K562 (cell line): ENCODE results near the gene TMEM184A. TPM values are rescaled to one million over a fixed set of nuclear protein-coding genes. Genes with fewer than 3 reads are reported as not detected.

Experiments used
- ATAC-seq: fragments of 200-7000 bp; cut with Tn5 transposase; 3 replicates; pipeline ENCODE4 v1.9.1; 2020; ENCODE audit warnings: moderate library complexity
- BruUV-seq: library from RNA; stranded (reverse); fragments of 400-500 nt; replicated peaks from 2 replicates; lab custom pipeline; 2021; lab: Mats Ljungman, UMichigan
- CTCF ChIA-PET: fragments of 300-600 bp; formaldehyde crosslinking; extraction: SDS; loops from one replicate; lab custom pipeline; 2021; ENCODE audit warnings: low intra/inter-chr PET ratio; lab: Yijun Ruan, JAX
- POLR2A ChIA-PET: fragments of 300-600, 350-650 bp; sonication (Branson Sonifier 250); formaldehyde crosslinking; extraction: SDS; loops from one replicate; lab custom pipeline; 2021; ENCODE audit warnings: antibody characterized with exemption, inconsistent platforms; lab: Yijun Ruan, JAX
- DNase-seq, 4 experiments: peaks; one replicate each; pipeline versions ENCODE4 v3.0.0 to v3.0.0-alpha.2; 2011 to 2018; ENCODE audit warnings: low spot score in 3 of 4, mixed read lengths in 3 of 4; ENCODE audit errors: extremely low read depth in 1 of 4
- FAIRE-seq: peaks from 2 replicates; lab custom pipeline; 2011; peaks lifted over from hg19 to GRCh38; lab: Jason Lieb, UNC
- H2AFZ ChIP-seq: 2 replicates; pipeline ENCODE4 v1.6.0; 2011; ENCODE audit warnings: low read depth, low read length, control low read depth, inconsistent platforms
- H3K27ac ChIP-seq: fragments of 200-600 bp; 3 replicates; pipeline ENCODE4 v1.8.0; 2011; ENCODE audit warnings: low read depth, mild to moderate bottlenecking, control low read depth, inconsistent platforms, low read length, moderate library complexity, mixed read lengths; ENCODE audit errors: extremely low read depth
- H3K27me3 ChIP-seq, 2 experiments: fragments of 300-600 bp in 1 of 2; 2 replicates in 1 of 2; 3 replicates in 1 of 2; pipeline versions ENCODE4 v1.6.0 to v1.8.0; 2011; ENCODE audit warnings: inconsistent platforms in 2 of 2, low read length in 2 of 2, mild to moderate bottlenecking in 1 of 2, mixed read lengths in 1 of 2, moderate library complexity in 1 of 2; ENCODE audit not compliant: control insufficient read depth in 2 of 2, insufficient read depth in 2 of 2
- H3K36me3 ChIP-seq: fragments of 300-600 bp; 3 replicates; pipeline ENCODE4 v1.8.0; 2011; ENCODE audit warnings: mild to moderate bottlenecking, low read length, inconsistent platforms; ENCODE audit not compliant: control insufficient read depth, insufficient read depth
- H3K4me1 ChIP-seq, 2 experiments: fragments of 200-600 bp in 1 of 2; replicated peaks in 1 of 2; 2 replicates in 1 of 2; 3 replicates in 1 of 2; pipeline versions ENCODE4 v1.5.1 to v1.8.0; 2011; ENCODE audit warnings: inconsistent platforms in 2 of 2, low read length in 2 of 2, mild to moderate bottlenecking in 1 of 2, mixed read lengths in 1 of 2, moderate library complexity in 1 of 2; ENCODE audit not compliant: control insufficient read depth in 2 of 2, insufficient read depth in 2 of 2
- H3K4me2 ChIP-seq: 2 replicates; pipeline ENCODE4 v1.6.1; 2011; ENCODE audit warnings: low read length, control low read depth, inconsistent platforms, mixed read lengths; ENCODE audit not compliant: insufficient read depth
- H3K4me3 ChIP-seq: fragments of 200-600 bp; sonication (generic), shearing (Covaris generic); 2 replicates; pipeline ENCODE4 v1.5.1; 2016; ENCODE audit warnings: control low read depth, inconsistent platforms
- H3K79me2 ChIP-seq: fragments of 200-600 bp; 3 replicates; pipeline ENCODE4 v1.8.0; 2011; ENCODE audit warnings: low read length, inconsistent platforms; ENCODE audit not compliant: control insufficient read depth, insufficient read depth
- H3K9ac ChIP-seq, 2 experiments: 2 replicates each; pipeline versions ENCODE4 v1.6.0 to v1.6.1; 2011; ENCODE audit warnings: low read depth in 2 of 2, low read length in 2 of 2, control low read depth in 1 of 2, inconsistent platforms in 1 of 2, mild to moderate bottlenecking in 1 of 2, mixed read lengths in 1 of 2; ENCODE audit not compliant: insufficient read depth in 1 of 2
- H3K9me1 ChIP-seq: one replicate; pipeline ENCODE4 v1.6.0; 2011; ENCODE audit warnings: inconsistent platforms, mild to moderate bottlenecking, low read length, moderate library complexity; ENCODE audit not compliant: control insufficient read depth, insufficient read depth
- H3K9me3 ChIP-seq: replicated peaks from 2 replicates; pipeline ENCODE4 v1.5.1; 2011; ENCODE audit warnings: low read depth, low read length, inconsistent platforms; ENCODE audit not compliant: control insufficient read depth, insufficient read depth
- H4K20me1 ChIP-seq: replicated peaks from 2 replicates; pipeline ENCODE4 v1.6.1; 2011; ENCODE audit warnings: low read length, inconsistent platforms, mixed read lengths; ENCODE audit not compliant: control insufficient read depth, insufficient read depth
- EP400 ChIP-seq: fragments of 450-650 bp; IDR thresholded peaks from 2 replicates; pipeline ENCODE4 v1.6.1; 2017; ENCODE audit warnings: antibody characterized with exemption, mild to moderate bottlenecking, moderate library complexity
- NBN ChIP-seq: fragments of 450-650 bp; IDR thresholded peaks from 2 replicates; pipeline ENCODE4 v1.6.1; 2016; ENCODE audit warnings: low read depth, mild to moderate bottlenecking
- RB1 ChIP-seq: fragments of 450-650 bp; IDR thresholded peaks from 2 replicates; pipeline ENCODE4 v1.6.1; 2017; ENCODE audit warnings: low read depth, mild to moderate bottlenecking
- TSHZ1 ChIP-seq: fragments of 250-450 bp; sonication (Bioruptor Pico); IDR thresholded peaks from 2 replicates; pipeline ENCODE4 v1.4.0; 2020; ENCODE audit warnings: mild to moderate bottlenecking, moderate library complexity
- ZBTB17 ChIP-seq: fragments of 450-650 bp; formaldehyde crosslinking; IDR thresholded peaks from 2 replicates; pipeline ENCODE4 v1.4.0; 2020; ENCODE audit warnings: mild to moderate bottlenecking
- ZFP36 ChIP-seq: fragments of 150-350 bp; IDR thresholded peaks from 2 replicates; pipeline ENCODE4 v1.6.1; 2018; ENCODE audit warnings: low read length, low read depth; ENCODE audit not compliant: partially characterized antibody
- ZKSCAN3 ChIP-seq: fragments of 250-450 bp; sonication (Bioruptor Pico); IDR thresholded peaks from 2 replicates; pipeline ENCODE4 v1.4.0; 2020
- ZNF124 ChIP-seq: sonication (generic); formaldehyde crosslinking; IDR thresholded peaks from 2 replicates; pipeline ENCODE4 v1.8.1; 2022; ENCODE audit warnings: missing genetic modification reagents
- ZNF165 ChIP-seq: fragments of 250-450 bp; sonication (Bioruptor Pico); IDR thresholded peaks from 2 replicates; pipeline ENCODE4 v1.4.0; 2020; ENCODE audit warnings: borderline replicate concordance
- ZNF384 ChIP-seq: IDR thresholded peaks from 2 replicates; pipeline ENCODE4 v1.6.1; 2012; ENCODE audit warnings: low read depth, low read length, improper control_type of control experiment
- ZNF395 ChIP-seq: fragments of 200-800 bp; sonication (Bioruptor generic); IDR thresholded peaks from 2 replicates; pipeline ENCODE4 v1.6.1; 2017; ENCODE audit warnings: missing genetic modification characterization, missing compliant biosample characterization
- ZNF740 ChIP-seq, 3 experiments: fragments of 200-800 bp in 1 of 3; sonication (Bioruptor generic) in 1 of 3; sonication (generic) in 1 of 3; formaldehyde crosslinking in 1 of 3; IDR thresholded peaks; 2 replicates each; pipeline versions ENCODE4 v1.6.1 to v1.8.0; 2016 to 2022; ENCODE audit warnings: mild to moderate bottlenecking in 2 of 3, missing compliant biosample characterization in 2 of 3, missing genetic modification characterization in 2 of 3, missing genetic modification reagents in 1 of 3
- WGBS: fragments of 100-300 bp; shearing (Covaris generic); methylation state at CpG from one replicate; pipeline ENCODE4 v1.1.6; 2016; ENCODE audit warnings: low coverage, mixed read lengths; ENCODE audit not compliant: insufficient coverage; ENCODE audit errors: missing lambda C conversion rate; 5-methylcytosine and 5-hydroxymethylcytosine counted together
- in situ Hi-C: fragments of 300-500 bp; cut with MboI; formaldehyde crosslinking; loops from 4 replicates; pipeline ENCODE4 v1.15.0; 2018; ENCODE audit warnings: inconsistent platforms, mixed read lengths
- intact Hi-C: fragments of 100-400 bp; cut with micrococcal nuclease; formaldehyde crosslinking; loops from 2 replicates; pipeline ENCODE4 v1.14.2; 2022
- polyA plus RNA-seq, 8 experiments: library from polyadenylated mRNA; depleted of rRNA in 4 of 8; stranded (reverse) in 5 of 8; unstranded in 3 of 8; fragments of >200 nt; fragmentation: Nextera tagmentation in 2 of 8; fragmentation: Illumina TruSeq in 1 of 8; extraction: Ambion mirVana in 2 of 8; extraction: Trizol in 1 of 8; gene quantifications; 2 replicates each; pipeline versions ENCODE4 v1.2.1 to v1.2.3, GENCODE V29; 2011 to 2014; ENCODE audit warnings: inconsistent platforms in 1 of 8, missing spikeins in 1 of 8
- total RNA-seq, 7 experiments: library from RNA; depleted of rRNA in 6 of 7; stranded (reverse); fragments of >200 nt in 6 of 7; fragmentation: Illumina TruSeq in 2 of 7; extraction: Trizol in 2 of 7; gene quantifications; 2 replicates each; pipeline versions ENCODE4 v1.2.1 to v1.2.3, GENCODE V29; 2011 to 2021; ENCODE audit warnings: low replicate concordance in 1 of 7
- TF ChIP-seq, protein P1 (sequence below): fragments of 450-650 bp; formaldehyde crosslinking; IDR thresholded peaks from 2 replicates; pipeline ENCODE4 v1.4.0; 2020; ENCODE audit warnings: mild to moderate bottlenecking, moderate library complexity

The TMEM184A gene
- total and polyA plus RNA-seq, 9 of the 15 experiments (the other 6 are each of a cell fraction or from before 2014, with no cell fraction given), result 0.10 to 0.18 (median 0.11) TPM; not detected in 6

DNA sequence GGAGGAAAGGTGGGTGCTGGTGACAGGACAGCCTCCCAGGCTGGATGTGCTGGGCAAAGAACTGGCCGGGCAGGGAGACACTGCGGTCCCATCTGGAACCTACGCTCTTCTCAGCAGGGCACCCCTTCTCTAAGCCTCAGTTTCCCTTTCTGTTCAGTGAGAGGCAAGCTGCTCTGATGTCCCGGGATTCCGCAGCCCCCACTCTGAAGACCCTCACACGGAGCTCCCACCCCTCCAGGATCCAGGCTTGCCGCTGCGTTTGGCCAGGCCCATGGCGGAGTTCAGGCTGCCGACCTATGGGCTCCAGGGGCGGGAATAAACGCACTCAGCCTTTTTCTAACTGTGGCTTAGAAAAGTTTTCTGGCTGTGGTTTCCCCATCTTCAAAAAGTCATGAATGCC is 41.6 kb downstream of the TMEM184A start (continued):
- no peak for TF ChIP-seq TSHZ1 (CRISPR knock-in tag)
- TF ChIP-seq, all 486 proteins: peak for 0

GRCh38 chr7:1513657-1514095 is 42.3 kb downstream of the TMEM184A start:
- ChIA-PET CTCF (no interaction called here), POLR2A (interaction anchor here (0.6 to 0.9 kb wide), 3 partner anchors 12 to 619 kb away, joined by 3 to 5 read pairs (median 4); no protein-coding TSS in a partner anchor)
- no peak overlapping the region for H3K4me3 ChIP-seq
- in situ Hi-C loops, result no loop called here
- FAIRE-seq (no peak), ATAC-seq (no peak), DNase-seq (no peak)
- H3K9ac ChIP-seq, result peak overlapping the region in 1 of 2 experiments; percentile 71; a peak in 2 of 4 replicates
- H3K36me3 ChIP-seq, result no peaks in the 10 kb centered on the region
- 0 out of 2 replicates have a peak, but pooled peaks cover 2% of the 10 kb centered on the region for H3K9me3 ChIP-seq
- no TSS peak for BruUV-seq
- no peaks in the 10 kb centered on the region for H3K79me2 ChIP-seq
- no peaks in the 10 kb centered on the region for H4K20me1 ChIP-seq
- H3K27me3 ChIP-seq, result peaks cover 0 to 18% of the 10 kb centered on the region in 2 experiments; a peak in 3 of 5 replicates
- H3K4me1 ChIP-seq, result peaks cover 9 to 46% of the 10 kb centered on the region in 2 experiments
- H3K27ac ChIP-seq, result peak overlapping the region; percentile 44; the same call in 1 of the 3 replicates
- intact Hi-C loops, result no loop called here
- H3K9me1 ChIP-seq, result no peaks in the 10 kb centered on the region
- 50% methylated on average over 18 of the region's 20 CpGs for WGBS
- 0 out of 2 replicates have a peak overlapping the region, but pooled peaks have one; percentile 6 for H3K4me2 ChIP-seq
- H2AFZ ChIP-seq, result peak overlapping the region; percentile 47; the same call in 1 of the 2 replicates
- TF ChIP-seq ZBTB17 (CRISPR knock-in tag) (peak; percentile 36; the same call in 1 of the 2 replicates), NBN (no peak), RB1 (no peak), ZNF395 (CRISPR knock-in tag) (peak; percentile 76), ZKSCAN3 (CRISPR knock-in tag) (no peak), ZNF384 (no peak), ZFP36 (no peak), ZNF124 (CRISPR knock-in tag) (no peak), EP400 (no peak), ZNF165 (CRISPR knock-in tag) (no peak), ZNF740 (CRISPR knock-in tag; IDR thresholded peaks at IDR 0.05) (peak; percentile 38; the same call in 1 of the 2 replicates), ZNF740 (tag; IDR thresholded peaks at IDR 0.05) (no peak)
- TF ChIP-seq, protein P1, sequence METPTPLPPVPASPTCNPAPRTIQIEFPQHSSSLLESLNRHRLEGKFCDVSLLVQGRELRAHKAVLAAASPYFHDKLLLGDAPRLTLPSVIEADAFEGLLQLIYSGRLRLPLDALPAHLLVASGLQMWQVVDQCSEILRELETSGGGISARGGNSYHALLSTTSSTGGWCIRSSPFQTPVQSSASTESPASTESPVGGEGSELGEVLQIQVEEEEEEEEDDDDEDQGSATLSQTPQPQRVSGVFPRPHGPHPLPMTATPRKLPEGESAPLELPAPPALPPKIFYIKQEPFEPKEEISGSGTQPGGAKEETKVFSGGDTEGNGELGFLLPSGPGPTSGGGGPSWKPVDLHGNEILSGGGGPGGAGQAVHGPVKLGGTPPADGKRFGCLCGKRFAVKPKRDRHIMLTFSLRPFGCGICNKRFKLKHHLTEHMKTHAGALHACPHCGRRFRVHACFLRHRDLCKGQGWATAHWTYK, result no peak
